Colonic mucosa (tissue), 4 donors: Measurements from ENCODE around the gene TEPSIN. TPM values are rescaled to one million over a fixed set of nuclear protein-coding genes. Genes with fewer than 3 reads are reported as not detected.

Experiments used
- DNase-seq: peaks from one replicate; pipeline ENCODE4 v3.0.0-alpha.2; 2020
- H3K27ac ChIP-seq: fragments of 200-600 bp; one replicate; pipeline ENCODE4 v1.8.0; 2021
- H3K27me3 ChIP-seq: fragments of 200-600 bp; one replicate; pipeline ENCODE4 v1.8.0; 2021
- H3K36me3 ChIP-seq: fragments of 200-600 bp; one replicate; pipeline ENCODE4 v1.8.0; 2021
- H3K4me1 ChIP-seq: fragments of 200-600 bp; one replicate; pipeline ENCODE4 v1.8.0; 2021; ENCODE audit warnings: mild to moderate bottlenecking
- H3K4me3 ChIP-seq: fragments of 200-600 bp; one replicate; pipeline ENCODE4 v1.8.0; 2021
- H3K9ac ChIP-seq, 2 donors: one replicate each; pipeline ENCODE4 v1.7.0; 2013; ENCODE audit warnings: control low read depth in 2 of 2, low read depth in 2 of 2, low read length in 2 of 2
- H3K9me3 ChIP-seq: fragments of 200-600 bp; one replicate; pipeline ENCODE4 v1.8.0; 2021
- CTCF ChIP-seq: fragments of 200-600 bp; IDR thresholded peaks from one replicate; pipeline ENCODE4 v1.8.0; 2022; ENCODE audit warnings: antibody characterized with exemption, mild to moderate bottlenecking
- intact Hi-C: fragments of 100-400 bp; cut with DNase I; formaldehyde crosslinking; loops from one replicate; pipeline ENCODE4 v1.14.1; 2022
- total RNA-seq, 2 donors: library from RNA; stranded (reverse); fragmentation: NEBNext Ultra II Directional in 1 of 2; extraction: Animal tissue kit (Norgen Biotek cat#: 25700) in 1 of 2; gene quantifications; one replicate each; pipeline ENCODE4 v1.2.1, GENCODE V29; 2021
- donor health status: healthy.
- donor health status: DM: no; HTN: no; CAD: no.
- donor health status: DM: no; HTN: no; CAD: no.

TEPSIN gene
- total RNA-seq, result 10 to 100 TPM; 29.3 to 46.7 TPM

- TF ChIP-seq CTCF, result no peak
- Histone ChIP-seq H3K27me3 (no peaks in the 10 kb centered on the region), H3K27ac (peak within 1 kb of the TSS; percentile 64), H3K4me3 (peak within 1 kb of the TSS; percentile 85), H3K9me3 (no peaks in the 10 kb centered on the region), H3K36me3 (no peaks in the 10 kb centered on the region), H3K4me1 (peaks cover 13% of the 10 kb centered on the region), H3K9ac (peak within 1 kb of the TSS; percentile 81 to 89)
- intact Hi-C loops, result no loop called here
- peak; percentile 97 for DNase-seq
Measured at GRCh38 chr17:81238815-81239713, at the start of gene TEPSIN, which contains the start of gene NDUFAF8. Gene TEPSIN, minus strand, starts transcription at chr17:81239055. Its CDS starts 22 bp downstream, at chr17:81239033. Gene NDUFAF8, plus strand, starts transcription at chr17:81239318. Its CDS starts 46 bp downstream, at chr17:81239364.

- intact Hi-C loops, result no loop called here
- DNase-seq, result no peak
- no peak for TF ChIP-seq CTCF
- Histone ChIP-seq H3K36me3 (peaks cover 9% of the 10 kb centered on the region), H3K9ac (no peak overlapping the region), H3K4me1 (peaks cover 4% of the 10 kb centered on the region), H3K27ac (no peak overlapping the region), H3K27me3 (no peaks in the 10 kb centered on the region), H3K9me3 (no peaks in the 10 kb centered on the region), H3K4me3 (no peak overlapping the region)
Measured at GRCh38 chr17:81287741-81288430, 49.0 kb upstream of the TEPSIN start.

GRCh38 chr17:81287152-81287551 is 48.3 kb upstream of the TEPSIN start:
- Histone ChIP-seq H3K4me1 (peaks cover 4% of the 10 kb centered on the region), H3K9me3 (no peaks in the 10 kb centered on the region), H3K9ac (no peak overlapping the region), H3K27ac (no peak overlapping the region), H3K36me3 (peaks cover 13% of the 10 kb centered on the region), H3K27me3 (no peaks in the 10 kb centered on the region), H3K4me3 (no peak overlapping the region)
- DNase-seq, result no peak
- intact Hi-C loops, result no loop called here
- TF ChIP-seq CTCF, result no peak

GRCh38 chr17:81286491-81287145 is 47.8 kb upstream of the TEPSIN start:
- Histone ChIP-seq H3K27me3 (no peaks in the 10 kb centered on the region), H3K4me1 (no peaks in the 10 kb centered on the region), H3K36me3 (peaks cover 18% of the 10 kb centered on the region), H3K9ac (no peak overlapping the region), H3K4me3 (no peak overlapping the region), H3K27ac (no peak overlapping the region), H3K9me3 (no peaks in the 10 kb centered on the region)
- no peak for TF ChIP-seq CTCF
- intact Hi-C loops, result no loop called here
- no peak for DNase-seq

- Histone ChIP-seq H3K27me3 (no peaks in the 10 kb centered on the region), H3K9ac (no peak overlapping the region), H3K27ac (peak overlapping the region; percentile 44), H3K9me3 (no peaks in the 10 kb centered on the region), H3K4me1 (no peaks in the 10 kb centered on the region), H3K4me3 (peak overlapping the region; percentile 25), H3K36me3 (peaks cover 18% of the 10 kb centered on the region)
- DNase-seq, result no peak
- intact Hi-C loops, result no loop called here
- no peak for TF ChIP-seq CTCF
Measured at GRCh38 chr17:81285894-81286293, 47.0 kb upstream of the TEPSIN start.
